ENCODE measurements around the gene CNIH3.

Gene CNIH3

DNA sequence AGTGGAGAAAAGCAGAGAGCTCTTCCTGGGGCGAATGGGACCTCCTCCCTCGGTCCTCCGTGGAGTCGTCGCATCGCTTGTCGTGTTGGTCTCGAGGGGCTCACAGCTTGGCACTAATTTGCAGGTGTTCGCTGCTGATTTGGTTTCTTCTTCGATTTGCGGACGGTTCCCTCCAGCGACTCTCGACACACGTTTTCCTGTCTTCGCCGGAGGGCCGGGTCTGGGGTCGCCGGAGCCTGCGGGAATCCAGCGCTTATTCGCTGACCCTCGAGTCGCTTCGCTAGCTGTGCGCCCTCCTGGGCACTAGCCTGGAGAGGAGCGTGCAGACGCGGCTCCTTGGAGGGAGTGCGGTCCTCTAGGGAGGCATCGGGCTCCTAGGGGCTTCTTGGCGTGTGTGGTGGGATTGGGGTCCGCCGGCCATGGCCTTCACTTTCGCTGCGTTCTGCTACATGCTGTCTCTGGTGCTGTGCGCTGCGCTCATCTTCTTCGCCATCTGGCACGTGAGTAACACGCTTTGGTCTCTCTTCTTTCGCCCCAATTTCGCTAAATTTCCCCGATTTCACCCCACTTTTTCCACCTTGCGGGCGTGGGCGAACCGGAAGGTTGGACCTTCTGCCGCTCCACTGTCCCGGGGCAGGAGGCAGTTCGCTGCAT lies 766 bp downstream of the CNIH3 start:
- peak; percentile 16 for DNase-seq

DNA sequence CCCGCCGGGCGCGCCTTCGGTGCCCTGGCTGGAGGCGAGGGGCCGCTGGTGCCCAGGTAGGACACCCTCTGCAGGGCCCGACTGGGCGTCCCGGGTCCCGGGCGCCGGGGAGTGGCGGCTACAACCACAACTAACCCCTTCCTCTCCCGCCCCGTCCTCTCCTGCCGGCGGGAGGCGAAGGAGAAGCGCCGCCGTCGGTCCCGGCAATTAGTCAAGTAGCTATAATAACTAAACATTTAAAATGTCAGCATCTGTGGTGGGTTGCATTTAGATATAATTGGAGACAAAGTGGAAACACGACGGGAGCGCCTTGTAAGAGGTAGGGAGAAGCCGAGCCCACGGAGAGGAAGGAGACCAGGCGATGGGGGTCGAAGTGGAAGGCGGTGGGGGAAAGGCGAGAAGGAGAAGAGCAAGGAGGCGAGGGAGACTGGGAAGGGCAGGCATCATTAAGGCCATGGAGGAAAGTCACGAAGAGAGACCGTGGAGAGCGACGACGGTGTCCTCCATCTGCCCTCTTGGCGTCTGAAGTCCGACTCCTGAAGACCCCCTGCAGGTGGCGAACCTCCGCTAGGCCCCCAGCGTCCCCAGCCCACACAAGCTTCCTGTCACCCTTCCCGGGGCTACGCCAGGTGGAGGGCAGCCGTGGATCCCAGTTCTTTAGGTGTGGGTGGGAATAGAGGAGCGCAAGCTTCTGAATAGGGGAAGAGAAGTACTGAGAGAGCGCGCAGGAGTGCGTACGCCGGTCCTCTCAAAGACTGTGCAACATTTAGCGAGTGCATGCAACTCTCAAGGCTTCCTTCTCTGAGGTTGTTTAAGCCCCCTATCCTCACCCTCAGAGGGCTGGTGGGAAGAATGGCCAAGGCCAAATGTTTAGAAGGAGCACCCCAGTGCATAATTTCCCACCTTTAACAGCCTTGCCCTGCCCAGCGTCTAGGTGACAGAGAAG lies 1.6 kb downstream of the CNIH3 start:
- no peak for DNase-seq

GRCh38 chr1:224619209-224619608 lies 3.1 kb downstream of the CNIH3 start:
- DNase-seq: no peak

DNA sequence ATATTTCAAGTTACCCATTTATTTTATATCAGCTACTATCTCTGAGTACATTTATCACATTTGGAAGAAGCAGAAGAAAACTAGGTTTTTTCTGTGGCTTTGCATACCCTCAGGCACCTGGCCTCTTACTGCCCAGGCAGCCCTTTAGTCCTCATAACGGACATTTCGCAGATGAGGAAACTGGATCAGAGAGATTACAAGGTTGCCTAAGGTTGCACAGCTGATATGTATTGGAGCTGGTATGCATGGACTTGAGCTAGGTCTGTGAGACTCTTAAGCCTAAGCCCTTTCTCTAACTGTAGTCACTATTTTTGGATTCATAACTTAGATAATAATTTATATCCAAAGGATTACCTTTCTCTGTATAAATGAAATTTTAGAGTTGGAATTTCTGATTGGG lies 4.0 kb downstream of the CNIH3 start:
- no peak for DNase-seq

DNA sequence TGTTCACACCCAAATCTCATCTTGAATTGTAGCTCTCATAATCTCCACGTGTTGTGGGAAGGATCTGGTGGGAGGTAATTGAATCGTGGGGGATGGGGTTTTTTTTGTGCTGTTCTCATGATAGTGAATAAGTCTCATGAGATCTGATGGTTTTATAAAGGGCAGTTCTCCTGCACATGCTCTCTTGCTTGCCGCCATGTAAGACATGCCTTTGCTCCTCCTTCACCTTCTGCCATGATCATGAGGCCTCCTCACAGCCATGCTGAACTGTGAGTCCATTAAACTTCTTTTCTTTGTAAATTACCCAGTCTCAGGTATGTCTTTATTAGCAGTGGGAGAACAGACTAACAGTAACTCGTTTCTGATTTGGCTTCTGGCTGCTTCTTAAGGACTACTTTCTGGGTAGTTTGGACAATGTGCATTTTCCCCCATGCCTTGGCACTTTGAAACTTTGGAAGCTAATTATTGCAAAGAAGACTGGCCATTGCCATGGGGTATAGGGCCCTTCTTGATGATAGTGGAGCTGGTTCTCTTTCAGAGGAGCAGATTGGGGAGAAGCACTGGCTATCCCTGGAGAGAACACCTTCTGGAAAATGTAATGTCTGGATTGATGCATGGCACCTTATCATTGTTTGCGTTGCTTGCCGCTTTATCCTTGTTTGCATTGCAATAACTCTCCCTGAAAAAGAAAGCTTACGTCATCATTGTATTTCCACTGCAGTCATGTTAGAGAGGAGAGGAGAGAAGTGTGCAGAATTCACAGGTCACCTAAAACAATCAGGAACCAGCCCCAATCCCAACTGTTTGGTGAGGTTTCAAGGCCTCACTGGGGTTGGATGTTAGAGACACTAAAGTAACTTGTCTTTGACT lies 5.9 kb downstream of the CNIH3 start:
- DNase-seq: no peak

GRCh38 chr1:224622831-224623230 lies 6.7 kb downstream of the CNIH3 start:
- DNase-seq: no peak

- no peak for DNase-seq
These were observed 7.2 kb downstream of the CNIH3 start for GRCh38 chr1:224623310-224623714.

GRCh38 chr1:224623743-224624333 lies 7.7 kb downstream of the CNIH3 start:
- no peak for DNase-seq

GRCh38 chr1:224624432-224624831 lies 8.3 kb downstream of the CNIH3 start:
- no peak for DNase-seq

- DNase-seq: no peak
These were observed 9.9 kb downstream of the CNIH3 start for GRCh38 chr1:224626042-224626441.

GRCh38 chr1:224629965-224630364 lies 13.8 kb downstream of the CNIH3 start:
- no peak for DNase-seq

- no peak for DNase-seq
These were observed 15.5 kb downstream of the CNIH3 start for GRCh38 chr1:224631462-224632115.

DNA sequence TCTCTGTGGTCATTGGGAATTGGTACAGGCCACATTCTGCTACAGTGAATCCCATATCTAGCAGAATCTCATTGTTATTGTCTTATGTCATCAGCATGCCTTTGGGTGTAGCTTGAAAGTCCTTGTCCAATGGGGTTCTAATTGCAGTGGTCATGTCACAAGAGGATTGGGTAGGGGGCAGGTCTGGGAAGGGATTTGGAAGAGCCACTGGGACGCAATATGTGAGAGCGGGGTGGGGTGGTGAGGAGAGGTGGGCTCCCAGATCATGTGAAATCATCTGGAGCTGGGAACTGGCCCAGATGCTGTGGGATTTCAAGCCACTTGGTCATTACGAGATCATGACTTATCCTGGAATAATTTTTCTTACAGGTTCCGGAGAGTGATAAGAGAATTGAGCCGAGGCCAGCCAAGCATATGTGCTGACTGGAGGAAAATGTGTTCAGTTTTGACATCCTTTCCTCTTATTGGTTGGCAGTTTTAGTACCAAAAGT lies 16.3 kb downstream of the CNIH3 start:
- DNase-seq: no peak

DNA sequence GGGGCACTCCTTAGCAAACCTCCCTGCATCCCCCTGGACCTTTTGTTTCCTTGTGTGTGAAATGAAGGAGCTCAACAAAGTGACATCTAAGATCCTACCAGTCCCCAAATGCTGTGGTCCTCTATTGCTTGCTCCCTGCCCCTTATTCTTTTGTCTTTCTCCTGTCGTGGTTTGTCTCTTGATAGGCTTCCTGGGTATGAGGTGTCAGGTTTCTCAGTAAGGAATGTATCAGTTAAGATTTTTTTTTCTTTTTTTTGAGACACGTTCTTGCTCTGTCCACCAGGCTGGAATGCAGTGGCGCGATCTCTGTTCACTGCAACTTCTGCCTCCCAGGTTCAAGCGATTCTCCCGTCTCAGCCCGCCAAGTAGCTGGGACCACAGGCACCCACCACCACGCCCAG lies 16.8 kb downstream of the CNIH3 start:
- no peak for DNase-seq

DNA sequence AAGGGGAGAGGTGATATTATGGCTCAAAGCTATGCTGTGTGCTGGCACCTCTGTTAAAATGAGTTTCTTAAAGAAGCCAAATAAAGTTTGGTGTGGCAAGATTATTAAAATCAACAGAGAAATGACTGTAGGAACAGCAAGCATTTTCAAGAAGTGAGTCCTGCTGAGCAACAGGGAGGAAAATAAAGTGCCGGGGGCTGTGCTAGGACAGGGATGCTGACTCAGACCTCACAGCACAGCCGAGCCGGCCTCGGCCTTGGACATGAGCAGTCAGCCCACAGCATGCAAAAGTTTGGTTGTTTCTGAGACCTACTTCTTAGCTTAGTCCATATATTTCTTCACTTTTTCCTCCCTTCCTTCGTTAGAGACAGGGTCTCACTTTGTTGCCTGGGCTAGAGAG lies 19.2 kb downstream of the CNIH3 start:
- DNase-seq: no peak

DNA sequence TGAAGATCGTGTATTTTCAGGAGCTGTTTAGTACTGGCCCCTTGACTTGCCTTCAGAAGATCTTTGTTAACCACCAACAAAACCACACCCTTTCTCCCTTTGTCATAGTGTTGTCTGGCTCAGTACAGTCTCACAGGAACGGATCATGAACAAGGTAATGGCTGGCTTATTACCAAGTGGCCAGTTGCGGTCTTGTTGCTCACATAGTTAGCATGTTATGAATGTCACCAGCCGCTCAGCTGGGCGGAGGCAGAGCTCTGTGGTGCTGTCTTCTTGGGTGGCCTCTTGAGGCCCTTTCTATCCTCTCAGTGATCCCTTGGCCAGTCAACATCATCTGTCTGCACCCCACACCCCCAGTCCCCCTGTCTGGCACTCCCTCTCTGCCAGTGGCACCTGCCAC lies 21.4 kb downstream of the CNIH3 start:
- DNase-seq: no peak

GRCh38 chr1:224637936-224638335 lies 21.8 kb downstream of the CNIH3 start:
- DNase-seq: no peak

GRCh38 chr1:224639426-224639975 lies 23.4 kb downstream of the CNIH3 start:
- no peak for DNase-seq

- no peak for DNase-seq
These were observed 23.9 kb downstream of the CNIH3 start for GRCh38 chr1:224640018-224640417.

GRCh38 chr1:224640587-224640986 lies 24.5 kb downstream of the CNIH3 start:
- no peak for DNase-seq

DNA sequence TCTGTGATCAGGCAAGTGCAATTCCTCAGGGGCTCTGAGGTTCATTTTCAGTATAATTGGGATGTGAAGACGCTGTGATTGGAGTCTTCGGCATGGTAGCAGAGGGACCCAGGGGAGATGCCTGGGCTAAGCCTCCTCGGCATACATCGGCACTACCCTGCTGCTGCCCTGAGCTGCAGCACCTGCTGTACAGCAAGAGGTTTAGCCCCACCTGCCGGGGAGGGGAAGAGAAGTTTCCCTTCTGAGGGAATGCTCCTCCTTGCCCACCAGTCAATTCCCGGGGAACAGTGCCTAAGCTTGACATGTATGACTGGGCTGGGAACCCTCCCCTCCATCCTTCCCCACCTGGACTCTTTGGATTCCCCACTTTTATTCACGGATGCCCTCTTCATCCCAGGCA lies 24.9 kb downstream of the CNIH3 start:
- no peak for DNase-seq

DNA sequence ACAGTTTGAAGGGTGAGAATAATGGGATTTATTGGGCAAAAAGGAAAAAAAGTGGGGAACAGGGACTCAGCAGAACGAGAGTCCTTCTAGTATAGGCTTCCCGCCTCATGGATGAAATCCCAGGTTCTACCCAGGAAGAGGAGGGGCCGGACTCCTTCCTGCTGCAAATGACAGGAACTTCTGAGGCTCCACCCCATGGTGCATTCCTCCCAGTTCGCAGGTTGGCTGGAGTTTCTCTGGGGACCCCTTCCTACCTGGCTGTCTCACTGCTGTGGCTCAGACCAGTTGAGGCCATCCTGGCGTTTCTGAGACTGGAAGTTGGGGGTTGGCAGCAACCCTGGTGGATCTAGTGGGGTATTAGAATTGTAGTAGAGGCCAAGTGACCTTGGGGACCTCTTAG lies 27.5 kb downstream of the CNIH3 start:
- no peak for DNase-seq
